Inflammatory macrophage (primary cell): ENCODE measurements around the gene IFIT1B.

Experiments used
- DNase-seq, 2 donors: peaks; one replicate each; pipeline ENCODE4 v3.0.0-alpha.2; 2020 to 2022

IFIT1B gene

DNA sequence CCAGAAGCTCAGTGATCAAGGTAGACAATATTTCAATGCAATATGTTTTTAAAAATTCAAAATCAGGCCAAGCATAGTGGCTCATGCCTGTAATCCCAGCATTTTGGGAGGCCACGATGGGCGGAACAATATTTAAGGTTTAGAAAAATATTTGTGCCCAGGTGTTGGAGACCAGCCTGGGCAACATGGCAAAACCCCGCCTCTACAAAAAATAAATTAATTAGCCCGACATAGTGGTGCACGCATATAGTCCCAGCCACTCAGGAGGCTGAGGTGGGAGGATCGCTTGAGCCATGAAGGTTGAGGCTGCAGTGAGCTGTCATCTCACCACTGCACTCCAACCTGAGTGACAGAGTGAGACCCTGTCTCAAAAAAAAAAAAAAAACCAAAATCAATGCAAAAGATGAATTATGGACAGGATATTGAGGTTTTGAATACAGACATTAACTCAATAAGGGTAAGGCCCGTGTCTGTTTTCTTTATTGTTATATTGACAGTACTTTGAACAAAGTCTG is 35.6 kb downstream of the IFIT1B start:
- no peak for DNase-seq

GRCh38 chr10:89414146-89414878 is 36.5 kb downstream of the IFIT1B start, which contains the start of gene IFIT5:
IFIT5 (plus strand) TSS chr10:89414568; CDS start chr10:89414799, 231 bp downstream.
- DNase-seq = peak; percentile 55 to 60

- DNase-seq = peak; percentile 24 to 46
Observed at GRCh38 chr10:89414879-89415821, 37.3 kb downstream of the IFIT1B start.

DNA sequence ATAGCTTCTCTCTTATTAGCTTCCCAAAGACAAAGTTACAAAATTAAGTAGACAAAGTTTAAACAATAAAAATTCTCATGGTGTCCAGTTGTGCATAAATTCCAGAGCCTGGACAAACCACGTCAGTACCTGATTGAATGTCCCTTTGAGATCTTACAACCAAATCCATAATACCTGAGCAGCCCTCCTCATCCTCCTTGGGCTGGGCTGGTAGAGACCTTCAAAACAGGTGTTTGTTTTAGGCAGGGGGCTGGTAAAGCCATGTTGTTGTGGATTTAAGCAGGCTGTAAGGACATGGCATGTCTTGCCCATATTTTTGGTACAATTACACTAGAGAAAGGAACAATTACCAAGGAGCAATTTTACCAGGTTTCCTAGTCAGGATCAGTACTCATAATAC is 38.6 kb downstream of the IFIT1B start:
- DNase-seq = no peak

DNA sequence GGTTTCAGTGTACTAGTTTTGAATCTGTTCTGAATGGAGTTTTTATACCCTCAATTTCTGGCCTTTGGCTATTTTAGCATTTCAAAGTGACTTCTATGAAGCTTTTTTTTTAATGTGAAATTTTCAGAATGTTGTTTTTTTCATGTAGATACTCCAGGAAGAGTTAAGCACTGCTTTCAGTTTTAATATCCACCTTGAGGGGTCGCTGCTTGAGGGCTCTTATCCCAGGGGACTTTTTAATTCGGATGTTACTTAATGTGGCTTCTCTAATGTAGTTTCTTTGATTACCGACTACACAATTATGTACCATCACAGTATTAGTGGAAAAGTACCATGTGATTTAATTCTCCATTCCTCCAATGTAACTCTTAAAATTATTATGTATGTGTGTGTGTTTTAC is 41.7 kb downstream of the IFIT1B start:
- no peak for DNase-seq

DNA sequence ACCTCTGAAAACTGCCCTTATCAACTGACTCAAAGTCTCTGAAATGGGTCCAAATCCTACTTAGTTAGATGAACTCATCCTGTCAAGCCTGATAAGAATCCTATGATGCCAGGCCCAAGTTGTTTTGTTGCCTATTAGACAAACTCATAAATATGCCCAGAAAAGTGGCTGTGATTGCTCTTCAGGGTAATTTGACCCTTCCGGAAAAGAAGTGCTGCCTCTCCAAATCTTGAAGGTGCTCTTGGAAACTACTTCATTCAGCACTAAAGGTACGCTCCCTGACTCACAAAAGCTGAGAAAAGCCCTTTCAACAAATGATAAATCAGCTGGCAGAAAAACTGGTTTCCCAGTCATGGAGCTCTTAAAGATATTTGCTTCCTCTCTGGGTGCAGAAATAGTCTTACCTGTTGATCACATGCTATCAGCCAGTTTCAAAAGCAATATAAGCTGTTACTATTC is 43.2 kb downstream of the IFIT1B start:
- DNase-seq = no peak

GRCh38 chr10:89425000-89425399 is 47.1 kb downstream of the IFIT1B start:
- no peak for DNase-seq

- peak; percentile 38 to 64 for DNase-seq
Observed at GRCh38 chr10:89426230-89426868, 48.5 kb downstream of the IFIT1B start.

- no peak for DNase-seq
Observed at GRCh38 chr10:89427629-89428028, 49.8 kb downstream of the IFIT1B start.

GRCh38 chr10:89428877-89429276 is 51.0 kb downstream of the IFIT1B start:
- no peak for DNase-seq

DNA sequence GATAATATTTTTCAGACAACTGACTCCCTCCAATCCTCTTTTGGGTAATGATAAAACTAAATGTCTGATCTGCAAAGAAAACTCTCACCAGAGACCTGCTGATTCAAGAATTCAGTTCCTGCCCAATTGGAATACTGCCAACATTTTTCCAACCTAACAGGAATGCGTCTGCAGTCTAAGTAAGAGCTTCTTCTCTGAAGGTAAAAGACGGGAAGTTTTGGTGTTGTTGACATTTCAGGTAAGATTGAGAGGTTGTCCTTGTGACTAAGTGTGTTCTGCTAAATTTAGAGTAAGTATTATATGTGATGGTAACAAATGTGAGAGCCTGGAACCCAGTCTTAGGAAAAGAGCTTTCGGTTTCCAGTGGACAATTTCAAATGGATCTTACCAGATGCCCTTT is 54.1 kb downstream of the IFIT1B start:
- no peak for DNase-seq
